ENCODE measurements around the gene SMIM43. TPM values are rescaled to one million over a fixed set of nuclear protein-coding genes. Genes with fewer than 3 reads are reported as not detected.

SMIM43 gene
- total RNA-seq, 2 experiments from 2014 or later = not detected

- intact Hi-C loops (cut with micrococcal nuclease) = no loop called here
- peaks cover 27% of the 10 kb centered on the region for H3K27me3 Mint-ChIP-seq
- no peak for ATAC-seq
- H3K27ac Mint-ChIP-seq = no peak overlapping the region
- no peaks in the 10 kb centered on the region for H3K36me3 Mint-ChIP-seq (ENCODE audit: low read depth)
- ChIA-PET POLR2A (no interaction called here), CTCF (no interaction called here)
- no peak for DNase-seq
- TF ChIP-seq CTCF (IDR thresholded peaks at IDR 0.05) = no peak
- peaks cover 3% of the 10 kb centered on the region for H3K9me3 Mint-ChIP-seq
- H3K4me1 Mint-ChIP-seq (ENCODE audit: low read depth) = no peaks in the 10 kb centered on the region
- no peak overlapping the region for H3K4me3 Mint-ChIP-seq
Observed at GRCh38 chr4:121749225-121749624, 15.7 kb downstream of the SMIM43 start.

- ChIA-PET CTCF (no interaction called here), POLR2A (no interaction called here)
- TF ChIP-seq CTCF (IDR thresholded peaks at IDR 0.05) = no peak
- H3K27ac Mint-ChIP-seq = no peak overlapping the region
- intact Hi-C loops (cut with micrococcal nuclease) = no loop called here
- H3K27me3 Mint-ChIP-seq = peaks cover 8% of the 10 kb centered on the region
- no peaks in the 10 kb centered on the region for H3K36me3 Mint-ChIP-seq (ENCODE audit: low read depth)
- H3K4me3 Mint-ChIP-seq = no peak overlapping the region
- peaks cover 3% of the 10 kb centered on the region for H3K9me3 Mint-ChIP-seq
- DNase-seq = no peak
- no peaks in the 10 kb centered on the region for H3K4me1 Mint-ChIP-seq (ENCODE audit: low read depth)
- ATAC-seq = no peak
Observed at GRCh38 chr4:121742794-121743193, 22.2 kb downstream of the SMIM43 start.

- no peak for ATAC-seq
- peaks cover 3% of the 10 kb centered on the region for H3K9me3 Mint-ChIP-seq
- peaks cover 5% of the 10 kb centered on the region for H3K27me3 Mint-ChIP-seq
- no peak overlapping the region for H3K27ac Mint-ChIP-seq
- H3K36me3 Mint-ChIP-seq (ENCODE audit: low read depth) = no peaks in the 10 kb centered on the region
- ChIA-PET CTCF (no interaction called here), POLR2A (no interaction called here)
- TF ChIP-seq CTCF (IDR thresholded peaks at IDR 0.05) = no peak
- intact Hi-C loops (cut with micrococcal nuclease) = no loop called here
- no peaks in the 10 kb centered on the region for H3K4me1 Mint-ChIP-seq (ENCODE audit: low read depth)
- H3K4me3 Mint-ChIP-seq = no peak overlapping the region
- no peak for DNase-seq
Observed at GRCh38 chr4:121741751-121742150, 23.2 kb downstream of the SMIM43 start.

- Mint-ChIP-seq H3K4me1 (ENCODE audit: low read depth) (no peaks in the 10 kb centered on the region), H3K27me3 (peaks cover 5% of the 10 kb centered on the region), H3K9me3 (peaks cover 3% of the 10 kb centered on the region), H3K27ac (no peak overlapping the region), H3K4me3 (no peak overlapping the region), H3K36me3 (ENCODE audit: low read depth) (no peaks in the 10 kb centered on the region)
- ATAC-seq = no peak
- intact Hi-C loops (cut with micrococcal nuclease) = no loop called here
- ChIA-PET POLR2A (no interaction called here), CTCF (no interaction called here)
- DNase-seq = no peak
- no peak for TF ChIP-seq CTCF (IDR thresholded peaks at IDR 0.05)
Observed at GRCh38 chr4:121740796-121741409, 24.1 kb downstream of the SMIM43 start.

GRCh38 chr4:121739575-121739974 lies 25.4 kb downstream of the SMIM43 start:
- Mint-ChIP-seq H3K27ac (no peak overlapping the region), H3K9me3 (no peaks in the 10 kb centered on the region), H3K27me3 (peaks cover 5% of the 10 kb centered on the region), H3K4me3 (no peak overlapping the region), H3K4me1 (ENCODE audit: low read depth) (no peaks in the 10 kb centered on the region), H3K36me3 (ENCODE audit: low read depth) (no peaks in the 10 kb centered on the region)
- ChIA-PET CTCF (interaction anchor here (1.3 kb wide), 1 partner anchor 369 kb away, joined by 4 read pairs; no protein-coding TSS in a partner anchor), POLR2A (no interaction called here)
- no peak for DNase-seq
- intact Hi-C loops (cut with micrococcal nuclease) = loop anchor here (10.0 kb wide), 1 partner anchor 365 kb away; no protein-coding TSS in a partner anchor
- TF ChIP-seq CTCF (IDR thresholded peaks at IDR 0.05) = no peak
- ATAC-seq = no peak

Measured in activated CD8-positive, alpha-beta T cell treated with anti-CD3 and anti-CD28 coated beads for 36 hours (primary cell).